GM23338 (cell line): Measurements from ENCODE around the gene RAB7B. TPM values are rescaled to one million over a fixed set of nuclear protein-coding genes. Genes with fewer than 3 reads are reported as not detected.

ENCODE experiments used
- ATAC-seq: fragments of 200-7000 bp; cut with Tn5 transposase; 3 replicates; pipeline ENCODE4 v1.9.1; 2020
- DNase-seq: peaks from one replicate; pipeline ENCODE4 v3.0.0-alpha.2; 2015; ENCODE audit warnings: low spot score
- H2AFZ ChIP-seq: fragments of 200-600 bp; sonication (generic); 2 replicates; pipeline ENCODE4 v1.8.0; 2016; ENCODE audit warnings: antibody characterized with exemption, mild to moderate bottlenecking, moderate library complexity
- H3F3A ChIP-seq: fragments of 200-600 bp; sonication (generic); replicated peaks from 2 replicates; pipeline ENCODE4 v1.8.0; 2017; ENCODE audit warnings: antibody characterized with exemption, mixed run types, low read depth
- H3K27ac ChIP-seq: fragments of 200-600 bp; sonication (generic); 2 replicates; pipeline ENCODE4 v1.6.1; 2016; ENCODE audit warnings: low read depth
- H3K27me3 ChIP-seq: fragments of 200-600 bp; sonication (generic); 2 replicates; pipeline ENCODE4 v1.8.0; 2016; ENCODE audit warnings: mild to moderate bottlenecking, mixed run types, moderate library complexity; ENCODE audit not compliant: insufficient read depth
- H3K36me3 ChIP-seq: fragments of 200-600 bp; sonication (generic); 2 replicates; pipeline ENCODE4 v1.8.0; 2016; ENCODE audit warnings: mild to moderate bottlenecking; ENCODE audit not compliant: insufficient read depth
- H3K4me1 ChIP-seq: fragments of 200-600 bp; sonication (generic); 2 replicates; pipeline ENCODE4 v1.8.0; 2016; ENCODE audit warnings: mild to moderate bottlenecking, moderate library complexity; ENCODE audit not compliant: insufficient read depth
- H3K4me2 ChIP-seq: fragments of 200-600 bp; sonication (generic); 2 replicates; pipeline ENCODE4 v1.7.1; 2017; ENCODE audit warnings: mixed run types
- H3K4me3 ChIP-seq: fragments of 200-600 bp; sonication (generic); 2 replicates; pipeline ENCODE4 v1.6.1; 2016; ENCODE audit warnings: mixed run types
- H3K79me2 ChIP-seq: fragments of 200-600 bp; sonication (generic); replicated peaks from 2 replicates; pipeline ENCODE4 v1.8.0; 2017; ENCODE audit warnings: mild to moderate bottlenecking; ENCODE audit not compliant: insufficient read depth
- H3K9me2 ChIP-seq: fragments of 200-600 bp; sonication (generic); 2 replicates; pipeline ENCODE4 v1.8.0; 2017; ENCODE audit not compliant: insufficient read depth
- H4K20me1 ChIP-seq: fragments of 200-600 bp; sonication (generic); replicated peaks from 2 replicates; pipeline ENCODE4 v1.8.0; 2017; ENCODE audit warnings: mild to moderate bottlenecking; ENCODE audit not compliant: insufficient read depth
- H3K27ac Mint-ChIP-seq: 2 replicates; pipeline ENCODE4 v1.8.0; 2020; ENCODE audit warnings: inconsistent platforms, mild to moderate bottlenecking, moderate library complexity, mixed read lengths
- H3K27me3 Mint-ChIP-seq: 3 replicates; pipeline ENCODE4 v1.8.0; 2022; ENCODE audit warnings: low read depth, mild to moderate bottlenecking, moderate library complexity, mixed read lengths, inconsistent platforms; ENCODE audit not compliant: insufficient read depth, poor library complexity
- H3K36me3 Mint-ChIP-seq: 3 replicates; pipeline ENCODE4 v1.8.0; 2021; ENCODE audit warnings: low read depth, mild to moderate bottlenecking, inconsistent platforms, moderate library complexity, mixed read lengths
- H3K4me1 Mint-ChIP-seq: 3 replicates; pipeline ENCODE4 v1.8.0; 2020; ENCODE audit warnings: mild to moderate bottlenecking, inconsistent platforms, mixed read lengths
- H3K4me3 Mint-ChIP-seq: 3 replicates; pipeline ENCODE4 v1.8.0; 2021; ENCODE audit warnings: moderate library complexity, mild to moderate bottlenecking, inconsistent platforms, mixed read lengths
- H3K9me3 Mint-ChIP-seq: 3 replicates; pipeline ENCODE4 v1.8.0; 2020; ENCODE audit warnings: moderate library complexity, mild to moderate bottlenecking, inconsistent platforms, mixed read lengths
- CREB1 ChIP-seq: fragments of 250-450 bp; sonication (Bioruptor Pico); IDR thresholded peaks from 2 replicates; pipeline ENCODE4 v1.5.0; 2020; ENCODE audit warnings: low read depth, mild to moderate bottlenecking, moderate library complexity
- EZH2phosphoT487 ChIP-seq: fragments of 200-600 bp; sonication (generic); IDR thresholded peaks from one replicate; pipeline ENCODE4 v1.8.1; 2018; ENCODE audit warnings: antibody characterized with exemption; ENCODE audit not compliant: unreplicated experiment
- JUNB ChIP-seq: IDR thresholded peaks from one replicate; pipeline ENCODE4 v1.6.1; 2016; ENCODE audit warnings: antibody characterized with exemption; ENCODE audit not compliant: unreplicated experiment
- POLR2AphosphoS5 ChIP-seq: IDR thresholded peaks from 2 replicates; pipeline ENCODE4 v1.6.1; 2016; ENCODE audit warnings: antibody characterized with exemption, low read depth
- STAT1 ChIP-seq: IDR thresholded peaks from one replicate; pipeline ENCODE4 v1.6.1; 2016; ENCODE audit warnings: antibody characterized with exemption; ENCODE audit not compliant: unreplicated experiment
- ZNF331 ChIP-seq: fragments of 250-450 bp; sonication (Bioruptor Pico); IDR thresholded peaks from 2 replicates; pipeline ENCODE4 v1.5.0; 2020; ENCODE audit warnings: low read depth, mild to moderate bottlenecking, moderate library complexity
- polyA plus RNA-seq: library from polyadenylated mRNA; unstranded; fragments of >200 nt; fragmentation: Nextera tagmentation; extraction: Ambion mirVana; gene quantifications from 2 replicates; pipeline ENCODE4 v1.2.1, GENCODE V29; 2016
- total RNA-seq: library from RNA; depleted of rRNA; stranded (reverse); fragments of >200 nt; shearing (Covaris generic); gene quantifications from 2 replicates; pipeline ENCODE4 v1.2.3, GENCODE V29; 2014
- TF ChIP-seq, protein P1 (sequence below): IDR thresholded peaks from one replicate; pipeline ENCODE4 v1.6.1; 2018; ENCODE audit warnings: antibody characterized with exemption; ENCODE audit not compliant: unreplicated experiment
- TF ChIP-seq, protein P2 (sequence below): IDR thresholded peaks from 2 replicates; pipeline ENCODE4 v1.6.1; 2016; ENCODE audit warnings: antibody characterized with exemption
- TF ChIP-seq, protein P3 (sequence below): fragments of 250-450 bp; sonication (Bioruptor Pico); IDR thresholded peaks from 2 replicates; pipeline ENCODE4 v1.5.0; 2020; ENCODE audit warnings: mild to moderate bottlenecking, moderate library complexity

Gene RAB7B
- total and polyA plus RNA-seq, 2 experiments from 2014 or later, result not detected

DNA sequence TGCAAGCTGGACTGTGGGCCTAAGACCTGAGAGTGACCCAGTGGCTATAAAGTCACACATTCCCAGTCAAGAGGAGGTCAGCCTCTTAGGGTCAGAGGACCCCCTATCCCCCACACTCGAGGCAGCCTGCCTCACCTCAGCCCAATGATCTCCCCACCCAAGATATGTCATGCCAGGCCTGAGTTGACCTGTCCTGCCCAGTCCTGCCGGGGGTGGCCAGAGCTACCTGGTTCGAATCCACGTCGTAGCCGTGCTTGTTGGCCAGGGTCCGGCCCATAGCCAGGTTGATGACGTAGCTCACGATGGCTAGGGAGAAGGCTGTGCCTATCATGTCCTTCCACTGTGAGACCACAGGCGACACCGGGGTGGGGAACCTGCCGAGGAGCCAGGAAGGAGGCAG lies 75.5 kb downstream of the RAB7B start (continued):
- TF ChIP-seq, protein P1, sequence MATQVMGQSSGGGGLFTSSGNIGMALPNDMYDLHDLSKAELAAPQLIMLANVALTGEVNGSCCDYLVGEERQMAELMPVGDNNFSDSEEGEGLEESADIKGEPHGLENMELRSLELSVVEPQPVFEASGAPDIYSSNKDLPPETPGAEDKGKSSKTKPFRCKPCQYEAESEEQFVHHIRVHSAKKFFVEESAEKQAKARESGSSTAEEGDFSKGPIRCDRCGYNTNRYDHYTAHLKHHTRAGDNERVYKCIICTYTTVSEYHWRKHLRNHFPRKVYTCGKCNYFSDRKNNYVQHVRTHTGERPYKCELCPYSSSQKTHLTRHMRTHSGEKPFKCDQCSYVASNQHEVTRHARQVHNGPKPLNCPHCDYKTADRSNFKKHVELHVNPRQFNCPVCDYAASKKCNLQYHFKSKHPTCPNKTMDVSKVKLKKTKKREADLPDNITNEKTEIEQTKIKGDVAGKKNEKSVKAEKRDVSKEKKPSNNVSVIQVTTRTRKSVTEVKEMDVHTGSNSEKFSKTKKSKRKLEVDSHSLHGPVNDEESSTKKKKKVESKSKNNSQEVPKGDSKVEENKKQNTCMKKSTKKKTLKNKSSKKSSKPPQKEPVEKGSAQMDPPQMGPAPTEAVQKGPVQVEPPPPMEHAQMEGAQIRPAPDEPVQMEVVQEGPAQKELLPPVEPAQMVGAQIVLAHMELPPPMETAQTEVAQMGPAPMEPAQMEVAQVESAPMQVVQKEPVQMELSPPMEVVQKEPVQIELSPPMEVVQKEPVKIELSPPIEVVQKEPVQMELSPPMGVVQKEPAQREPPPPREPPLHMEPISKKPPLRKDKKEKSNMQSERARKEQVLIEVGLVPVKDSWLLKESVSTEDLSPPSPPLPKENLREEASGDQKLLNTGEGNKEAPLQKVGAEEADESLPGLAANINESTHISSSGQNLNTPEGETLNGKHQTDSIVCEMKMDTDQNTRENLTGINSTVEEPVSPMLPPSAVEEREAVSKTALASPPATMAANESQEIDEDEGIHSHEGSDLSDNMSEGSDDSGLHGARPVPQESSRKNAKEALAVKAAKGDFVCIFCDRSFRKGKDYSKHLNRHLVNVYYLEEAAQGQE, result no peak
- TF ChIP-seq STAT1, result no peak
- no peak for TF ChIP-seq EZH2phosphoT487
- TF ChIP-seq, protein P2, sequence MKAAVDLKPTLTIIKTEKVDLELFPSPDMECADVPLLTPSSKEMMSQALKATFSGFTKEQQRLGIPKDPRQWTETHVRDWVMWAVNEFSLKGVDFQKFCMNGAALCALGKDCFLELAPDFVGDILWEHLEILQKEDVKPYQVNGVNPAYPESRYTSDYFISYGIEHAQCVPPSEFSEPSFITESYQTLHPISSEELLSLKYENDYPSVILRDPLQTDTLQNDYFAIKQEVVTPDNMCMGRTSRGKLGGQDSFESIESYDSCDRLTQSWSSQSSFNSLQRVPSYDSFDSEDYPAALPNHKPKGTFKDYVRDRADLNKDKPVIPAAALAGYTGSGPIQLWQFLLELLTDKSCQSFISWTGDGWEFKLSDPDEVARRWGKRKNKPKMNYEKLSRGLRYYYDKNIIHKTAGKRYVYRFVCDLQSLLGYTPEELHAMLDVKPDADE, result no peak
- TF ChIP-seq JUNB, result no peak
- no peak for TF ChIP-seq ZNF331 (CRISPR knock-in tag)
- no peak for TF ChIP-seq CREB1 (CRISPR knock-in tag)

DNA sequence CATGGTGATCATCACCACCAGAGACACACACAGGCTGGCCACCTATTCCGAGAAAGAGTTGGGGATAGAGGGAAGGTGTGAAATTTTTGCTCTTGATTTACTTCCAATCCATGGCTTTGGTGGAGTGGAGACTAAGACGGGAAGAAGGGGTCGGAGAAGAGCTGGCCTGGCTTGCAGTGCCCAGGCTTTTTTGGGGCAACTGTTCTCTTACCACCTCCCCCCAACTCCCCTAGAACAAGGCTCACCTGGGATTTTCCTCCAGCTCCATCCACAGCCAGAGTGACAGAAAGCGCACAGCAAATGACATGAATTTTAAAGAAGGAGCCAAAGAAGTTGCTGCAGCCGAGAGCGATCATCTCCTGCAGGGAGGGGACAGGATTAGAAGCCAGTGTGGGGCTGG lies 75.9 kb downstream of the RAB7B start:
- Histone ChIP-seq H3K9me2 (no peaks in the 10 kb centered on the region), H3K79me2 (no peaks in the 10 kb centered on the region), H3K36me3 (no peaks in the 10 kb centered on the region), H2AFZ (no peak overlapping the region), H3K27me3 (no peaks in the 10 kb centered on the region), H4K20me1 (no peaks in the 10 kb centered on the region), H3K27ac (no peak overlapping the region), H3K4me2 (no peak overlapping the region), H3K4me1 (0 out of 2 replicates have a peak, but pooled peaks cover 4% of the 10 kb centered on the region), H3F3A (no peaks in the 10 kb centered on the region), H3K4me3 (no peak overlapping the region)
- peaks cover 4% of the 10 kb centered on the region for H3K27me3 Mint-ChIP-seq
- no peak for ATAC-seq
- no peaks in the 10 kb centered on the region for H3K36me3 Mint-ChIP-seq
- H3K27ac Mint-ChIP-seq, result no peak overlapping the region
- no peaks in the 10 kb centered on the region for H3K9me3 Mint-ChIP-seq
- no peak overlapping the region for H3K4me3 Mint-ChIP-seq
- DNase-seq, result no peak
- peaks cover 2% of the 10 kb centered on the region for H3K4me1 Mint-ChIP-seq
- TF ChIP-seq POLR2AphosphoS5 (no peak), EZH2phosphoT487 (no peak)
- TF ChIP-seq, protein P3, sequence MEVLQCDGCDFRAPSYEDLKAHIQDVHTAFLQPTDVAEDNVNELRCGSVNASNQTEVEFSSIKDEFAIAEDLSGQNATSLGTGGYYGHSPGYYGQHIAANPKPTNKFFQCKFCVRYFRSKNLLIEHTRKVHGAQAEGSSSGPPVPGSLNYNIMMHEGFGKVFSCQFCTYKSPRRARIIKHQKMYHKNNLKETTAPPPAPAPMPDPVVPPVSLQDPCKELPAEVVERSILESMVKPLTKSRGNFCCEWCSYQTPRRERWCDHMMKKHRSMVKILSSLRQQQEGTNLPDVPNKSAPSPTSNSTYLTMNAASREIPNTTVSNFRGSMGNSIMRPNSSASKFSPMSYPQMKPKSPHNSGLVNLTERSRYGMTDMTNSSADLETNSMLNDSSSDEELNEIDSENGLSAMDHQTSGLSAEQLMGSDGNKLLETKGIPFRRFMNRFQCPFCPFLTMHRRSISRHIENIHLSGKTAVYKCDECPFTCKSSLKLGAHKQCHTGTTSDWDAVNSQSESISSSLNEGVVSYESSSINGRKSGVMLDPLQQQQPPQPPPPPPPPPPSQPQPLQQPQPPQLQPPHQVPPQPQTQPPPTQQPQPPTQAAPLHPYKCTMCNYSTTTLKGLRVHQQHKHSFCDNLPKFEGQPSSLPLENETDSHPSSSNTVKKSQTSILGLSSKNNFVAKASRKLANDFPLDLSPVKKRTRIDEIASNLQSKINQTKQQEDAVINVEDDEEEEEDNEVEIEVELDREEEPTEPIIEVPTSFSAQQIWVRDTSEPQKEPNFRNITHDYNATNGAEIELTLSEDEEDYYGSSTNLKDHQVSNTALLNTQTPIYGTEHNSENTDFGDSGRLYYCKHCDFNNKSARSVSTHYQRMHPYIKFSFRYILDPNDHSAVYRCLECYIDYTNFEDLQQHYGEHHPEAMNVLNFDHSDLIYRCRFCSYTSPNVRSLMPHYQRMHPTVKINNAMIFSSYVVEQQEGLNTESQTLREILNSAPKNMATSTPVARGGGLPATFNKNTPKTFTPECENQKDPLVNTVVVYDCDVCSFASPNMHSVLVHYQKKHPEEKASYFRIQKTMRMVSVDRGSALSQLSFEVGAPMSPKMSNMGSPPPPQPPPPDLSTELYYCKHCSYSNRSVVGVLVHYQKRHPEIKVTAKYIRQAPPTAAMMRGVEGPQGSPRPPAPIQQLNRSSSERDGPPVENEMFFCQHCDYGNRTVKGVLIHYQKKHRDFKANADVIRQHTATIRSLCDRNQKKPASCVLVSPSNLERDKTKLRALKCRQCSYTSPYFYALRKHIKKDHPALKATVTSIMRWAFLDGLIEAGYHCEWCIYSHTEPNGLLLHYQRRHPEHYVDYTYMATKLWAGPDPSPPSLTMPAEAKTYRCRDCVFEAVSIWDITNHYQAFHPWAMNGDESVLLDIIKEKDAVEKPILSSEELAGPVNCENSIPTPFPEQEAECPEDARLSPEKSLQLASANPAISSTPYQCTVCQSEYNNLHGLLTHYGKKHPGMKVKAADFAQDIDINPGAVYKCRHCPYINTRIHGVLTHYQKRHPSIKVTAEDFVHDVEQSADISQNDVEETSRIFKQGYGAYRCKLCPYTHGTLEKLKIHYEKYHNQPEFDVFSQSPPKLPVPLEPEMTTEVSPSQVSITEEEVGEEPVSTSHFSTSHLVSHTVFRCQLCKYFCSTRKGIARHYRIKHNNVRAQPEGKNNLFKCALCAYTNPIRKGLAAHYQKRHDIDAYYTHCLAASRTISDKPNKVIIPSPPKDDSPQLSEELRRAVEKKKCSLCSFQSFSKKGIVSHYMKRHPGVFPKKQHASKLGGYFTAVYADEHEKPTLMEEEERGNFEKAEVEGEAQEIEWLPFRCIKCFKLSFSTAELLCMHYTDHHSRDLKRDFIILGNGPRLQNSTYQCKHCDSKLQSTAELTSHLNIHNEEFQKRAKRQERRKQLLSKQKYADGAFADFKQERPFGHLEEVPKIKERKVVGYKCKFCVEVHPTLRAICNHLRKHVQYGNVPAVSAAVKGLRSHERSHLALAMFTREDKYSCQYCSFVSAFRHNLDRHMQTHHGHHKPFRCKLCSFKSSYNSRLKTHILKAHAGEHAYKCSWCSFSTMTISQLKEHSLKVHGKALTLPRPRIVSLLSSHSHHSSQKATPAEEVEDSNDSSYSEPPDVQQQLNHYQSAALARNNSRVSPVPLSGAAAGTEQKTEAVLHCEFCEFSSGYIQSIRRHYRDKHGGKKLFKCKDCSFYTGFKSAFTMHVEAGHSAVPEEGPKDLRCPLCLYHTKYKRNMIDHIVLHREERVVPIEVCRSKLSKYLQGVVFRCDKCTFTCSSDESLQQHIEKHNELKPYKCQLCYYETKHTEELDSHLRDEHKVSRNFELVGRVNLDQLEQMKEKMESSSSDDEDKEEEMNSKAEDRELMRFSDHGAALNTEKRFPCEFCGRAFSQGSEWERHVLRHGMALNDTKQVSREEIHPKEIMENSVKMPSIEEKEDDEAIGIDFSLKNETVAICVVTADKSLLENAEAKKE (CRISPR knock-in tag), result no peak
- TF ChIP-seq, protein P2, result no peak
- TF ChIP-seq, protein P1, result no peak
